ENCODE measurements around the gene SORCS2. TPM values are rescaled to one million over a fixed set of nuclear protein-coding genes. Genes with fewer than 3 reads are reported as not detected.

The SORCS2 gene
- total and polyA plus RNA-seq, 2 donors = 2.2 to 2.7 TPM

- Histone ChIP-seq H3K9me3 (ENCODE audit: control insufficient read depth in 2 of 2, insufficient read depth in 1 of 2, low read length in 1 of 2) (no peaks in the 10 kb centered on the region), H3K4me1 (ENCODE audit: control insufficient read depth in 2 of 2, insufficient read depth in 2 of 2, low read length in 2 of 2) (no peaks in the 10 kb centered on the region), H3K27me3 (ENCODE audit: control insufficient read depth in 2 of 2, insufficient read depth in 1 of 2, low read length in 1 of 2) (no peaks in the 10 kb centered on the region), H3K4me3 (ENCODE audit: low read length in 2 of 2) (no peak overlapping the region), H3K27ac (ENCODE audit: low read depth in 1 of 2, low read length in 1 of 2) (no peak overlapping the region), H3K36me3 (ENCODE audit: control insufficient read depth in 2 of 2, insufficient read depth in 2 of 2, low read length in 1 of 2) (no peaks in the 10 kb centered on the region)
- 92% methylated on average over 7 of the region's 7 CpGs for WGBS
- no peak for DNase-seq (ENCODE audit: low read depth in 6 of 9, low spot score in 9 of 9)
These were observed 94.5 kb downstream of the SORCS2 start for GRCh38 chr4:7286798-7287197.

GRCh38 chr4:7287274-7287917 is 95.1 kb downstream of the SORCS2 start:
- DNase-seq (ENCODE audit: low read depth in 6 of 9, low spot score in 9 of 9) = no peak
- no peaks in the 10 kb centered on the region for H3K9me3 ChIP-seq (ENCODE audit: control insufficient read depth in 2 of 2, insufficient read depth in 1 of 2, low read length in 1 of 2)
- H3K27ac ChIP-seq (ENCODE audit: low read depth in 1 of 2, low read length in 1 of 2) = no peak overlapping the region
- no peaks in the 10 kb centered on the region for H3K4me1 ChIP-seq (ENCODE audit: control insufficient read depth in 2 of 2, insufficient read depth in 2 of 2, low read length in 2 of 2)
- no peaks in the 10 kb centered on the region for H3K36me3 ChIP-seq (ENCODE audit: control insufficient read depth in 2 of 2, insufficient read depth in 2 of 2, low read length in 1 of 2)
- WGBS = 75% methylated on average over 20 of the region's 20 CpGs
- H3K4me3 ChIP-seq (ENCODE audit: low read length in 2 of 2) = no peak overlapping the region
- no peaks in the 10 kb centered on the region for H3K27me3 ChIP-seq (ENCODE audit: control insufficient read depth in 2 of 2, insufficient read depth in 1 of 2, low read length in 1 of 2)

- WGBS = 63% methylated on average over 18 of the region's 18 CpGs
- no peak for DNase-seq (ENCODE audit: low read depth in 6 of 9, low spot score in 9 of 9)
- Histone ChIP-seq H3K27me3 (ENCODE audit: control insufficient read depth in 2 of 2, insufficient read depth in 1 of 2, low read length in 1 of 2) (no peaks in the 10 kb centered on the region), H3K27ac (ENCODE audit: low read depth in 1 of 2, low read length in 1 of 2) (no peak overlapping the region), H3K36me3 (ENCODE audit: control insufficient read depth in 2 of 2, insufficient read depth in 2 of 2, low read length in 1 of 2) (no peaks in the 10 kb centered on the region), H3K9me3 (ENCODE audit: control insufficient read depth in 2 of 2, insufficient read depth in 1 of 2, low read length in 1 of 2) (no peaks in the 10 kb centered on the region), H3K4me3 (ENCODE audit: low read length in 2 of 2) (no peak overlapping the region), H3K4me1 (ENCODE audit: control insufficient read depth in 2 of 2, insufficient read depth in 2 of 2, low read length in 2 of 2) (no peaks in the 10 kb centered on the region)
These were observed 95.6 kb downstream of the SORCS2 start for GRCh38 chr4:7287918-7288280.

- H3K4me3 ChIP-seq (ENCODE audit: low read length in 2 of 2) = no peak overlapping the region
- no peaks in the 10 kb centered on the region for H3K4me1 ChIP-seq (ENCODE audit: control insufficient read depth in 2 of 2, insufficient read depth in 2 of 2, low read length in 2 of 2)
- H3K9me3 ChIP-seq (ENCODE audit: control insufficient read depth in 2 of 2, insufficient read depth in 1 of 2, low read length in 1 of 2) = no peaks in the 10 kb centered on the region
- 87% methylated on average over 2 of the region's 2 CpGs for WGBS
- no peak overlapping the region for H3K27ac ChIP-seq (ENCODE audit: low read depth in 1 of 2, low read length in 1 of 2)
- no peak for DNase-seq (ENCODE audit: low read depth in 6 of 9, low spot score in 9 of 9)
- H3K27me3 ChIP-seq (ENCODE audit: control insufficient read depth in 2 of 2, insufficient read depth in 1 of 2, low read length in 1 of 2) = no peaks in the 10 kb centered on the region
- H3K36me3 ChIP-seq (ENCODE audit: control insufficient read depth in 2 of 2, insufficient read depth in 2 of 2, low read length in 1 of 2) = no peaks in the 10 kb centered on the region
These were observed 96.6 kb downstream of the SORCS2 start for GRCh38 chr4:7288751-7289523.

- WGBS = 87% methylated on average over 15 of the region's 15 CpGs
- no peaks in the 10 kb centered on the region for H3K4me1 ChIP-seq (ENCODE audit: control insufficient read depth in 2 of 2, insufficient read depth in 2 of 2, low read length in 2 of 2)
- H3K36me3 ChIP-seq (ENCODE audit: control insufficient read depth in 2 of 2, insufficient read depth in 2 of 2, low read length in 1 of 2) = no peaks in the 10 kb centered on the region
- no peak overlapping the region for H3K4me3 ChIP-seq (ENCODE audit: low read length in 2 of 2)
- no peak for DNase-seq (ENCODE audit: low read depth in 6 of 9, low spot score in 9 of 9)
- H3K9me3 ChIP-seq (ENCODE audit: control insufficient read depth in 2 of 2, insufficient read depth in 1 of 2, low read length in 1 of 2) = no peaks in the 10 kb centered on the region
- H3K27me3 ChIP-seq (ENCODE audit: control insufficient read depth in 2 of 2, insufficient read depth in 1 of 2, low read length in 1 of 2) = no peaks in the 10 kb centered on the region
- no peak overlapping the region for H3K27ac ChIP-seq (ENCODE audit: low read depth in 1 of 2, low read length in 1 of 2)
These were observed 97.3 kb downstream of the SORCS2 start for GRCh38 chr4:7289589-7289988.

- H3K4me3 ChIP-seq (ENCODE audit: low read length in 2 of 2) = no peak overlapping the region
- no peaks in the 10 kb centered on the region for H3K27me3 ChIP-seq (ENCODE audit: control insufficient read depth in 2 of 2, insufficient read depth in 1 of 2, low read length in 1 of 2)
- H3K9me3 ChIP-seq (ENCODE audit: control insufficient read depth in 2 of 2, insufficient read depth in 1 of 2, low read length in 1 of 2) = no peaks in the 10 kb centered on the region
- H3K27ac ChIP-seq (ENCODE audit: low read depth in 1 of 2, low read length in 1 of 2) = no peak overlapping the region
- no peaks in the 10 kb centered on the region for H3K4me1 ChIP-seq (ENCODE audit: control insufficient read depth in 2 of 2, insufficient read depth in 2 of 2, low read length in 2 of 2)
- no peak for DNase-seq (ENCODE audit: low read depth in 6 of 9, low spot score in 9 of 9)
- 79% methylated on average over 19 of the region's 19 CpGs for WGBS
- no peaks in the 10 kb centered on the region for H3K36me3 ChIP-seq (ENCODE audit: control insufficient read depth in 2 of 2, insufficient read depth in 2 of 2, low read length in 1 of 2)
These were observed 99.2 kb downstream of the SORCS2 start for GRCh38 chr4:7291372-7292114.

- H3K4me3 ChIP-seq (ENCODE audit: low read length in 2 of 2) = no peak overlapping the region
These were observed 101.4 kb downstream of the SORCS2 start for GRCh38 chr4:7293703-7294102.

GRCh38 chr4:7294176-7294756 is 101.9 kb downstream of the SORCS2 start:
- no peak overlapping the region for H3K4me3 ChIP-seq (ENCODE audit: low read length in 2 of 2)
- no peak overlapping the region for H3K27ac ChIP-seq (ENCODE audit: low read depth in 1 of 2, low read length in 1 of 2)
- H3K9me3 ChIP-seq (ENCODE audit: control insufficient read depth in 2 of 2, insufficient read depth in 1 of 2, low read length in 1 of 2) = no peaks in the 10 kb centered on the region
- 76% methylated on average over 7 of the region's 7 CpGs for WGBS
- no peak for DNase-seq (ENCODE audit: low read depth in 6 of 9, low spot score in 9 of 9)
- H3K36me3 ChIP-seq (ENCODE audit: control insufficient read depth in 2 of 2, insufficient read depth in 2 of 2, low read length in 1 of 2) = no peaks in the 10 kb centered on the region
- H3K4me1 ChIP-seq (ENCODE audit: control insufficient read depth in 2 of 2, insufficient read depth in 2 of 2, low read length in 2 of 2) = no peaks in the 10 kb centered on the region
- H3K27me3 ChIP-seq (ENCODE audit: control insufficient read depth in 2 of 2, insufficient read depth in 1 of 2, low read length in 1 of 2) = peaks cover 0 to 2% of the 10 kb centered on the region in 2 donors

More at GRCh38 chr4:7293703-7294102, 101.4 kb downstream of the SORCS2 start:
- no peaks in the 10 kb centered on the region for H3K9me3 ChIP-seq (ENCODE audit: control insufficient read depth in 2 of 2, insufficient read depth in 1 of 2, low read length in 1 of 2)
- H3K4me1 ChIP-seq (ENCODE audit: control insufficient read depth in 2 of 2, insufficient read depth in 2 of 2, low read length in 2 of 2) = no peaks in the 10 kb centered on the region
- peaks cover 0 to 2% of the 10 kb centered on the region in 2 donors for H3K27me3 ChIP-seq (ENCODE audit: control insufficient read depth in 2 of 2, insufficient read depth in 1 of 2, low read length in 1 of 2)
- WGBS = 94% methylated on average over 11 of the region's 11 CpGs
- no peak overlapping the region for H3K27ac ChIP-seq (ENCODE audit: low read depth in 1 of 2, low read length in 1 of 2)
- no peak for DNase-seq (ENCODE audit: low read depth in 6 of 9, low spot score in 9 of 9)
- no peaks in the 10 kb centered on the region for H3K36me3 ChIP-seq (ENCODE audit: control insufficient read depth in 2 of 2, insufficient read depth in 2 of 2, low read length in 1 of 2)

Data from thymus (tissue), 11 donors.